Skeletal muscle tissue (tissue), 4 donors: Measurements from ENCODE around the gene FOXP1. TPM values are rescaled to one million over a fixed set of nuclear protein-coding genes. Genes with fewer than 3 reads are reported as not detected.

Experiments
- H3K27ac ChIP-seq: one replicate; pipeline ENCODE4 v1.7.0; 2013; ENCODE audit warnings: mild to moderate bottlenecking, low read depth, low read length, inconsistent platforms
- H3K27me3 ChIP-seq, 3 donors: one replicate each; pipeline ENCODE4 v1.7.0; 2013; ENCODE audit warnings: low read length in 3 of 3; ENCODE audit not compliant: control insufficient read depth in 3 of 3, insufficient read depth in 3 of 3
- H3K36me3 ChIP-seq, 3 donors: one replicate each; pipeline ENCODE4 v1.7.0; 2013; ENCODE audit warnings: low read length in 3 of 3; ENCODE audit not compliant: control insufficient read depth in 3 of 3, insufficient read depth in 3 of 3
- H3K4me1 ChIP-seq, 3 donors: one replicate each; pipeline ENCODE4 v1.7.0; 2013; ENCODE audit warnings: low read length in 3 of 3, mild to moderate bottlenecking in 3 of 3; ENCODE audit not compliant: control insufficient read depth in 3 of 3, insufficient read depth in 3 of 3
- H3K4me3 ChIP-seq, 3 donors: one replicate each; pipeline ENCODE4 v1.7.0; 2013; ENCODE audit warnings: low read length in 3 of 3
- H3K9ac ChIP-seq, 3 donors: one replicate each; pipeline ENCODE4 v1.7.0; 2013; ENCODE audit warnings: low read length in 3 of 3, mild to moderate bottlenecking in 3 of 3, moderate library complexity in 2 of 3, low read depth in 1 of 3
- H3K9me3 ChIP-seq, 3 donors: one replicate each; pipeline ENCODE4 v1.7.0; 2013; ENCODE audit warnings: low read length in 3 of 3; ENCODE audit not compliant: control insufficient read depth in 3 of 3
- total RNA-seq: library from RNA; depleted of rRNA; stranded (reverse); fragments of >200 nt; gene quantifications from one replicate; pipeline ENCODE4 v1.2.3, GENCODE V29; 2014
- donor health status: Osteomylitis.

FOXP1 gene
- total RNA-seq, 1 donor from 2014 or later: 36.0 TPM

DNA sequence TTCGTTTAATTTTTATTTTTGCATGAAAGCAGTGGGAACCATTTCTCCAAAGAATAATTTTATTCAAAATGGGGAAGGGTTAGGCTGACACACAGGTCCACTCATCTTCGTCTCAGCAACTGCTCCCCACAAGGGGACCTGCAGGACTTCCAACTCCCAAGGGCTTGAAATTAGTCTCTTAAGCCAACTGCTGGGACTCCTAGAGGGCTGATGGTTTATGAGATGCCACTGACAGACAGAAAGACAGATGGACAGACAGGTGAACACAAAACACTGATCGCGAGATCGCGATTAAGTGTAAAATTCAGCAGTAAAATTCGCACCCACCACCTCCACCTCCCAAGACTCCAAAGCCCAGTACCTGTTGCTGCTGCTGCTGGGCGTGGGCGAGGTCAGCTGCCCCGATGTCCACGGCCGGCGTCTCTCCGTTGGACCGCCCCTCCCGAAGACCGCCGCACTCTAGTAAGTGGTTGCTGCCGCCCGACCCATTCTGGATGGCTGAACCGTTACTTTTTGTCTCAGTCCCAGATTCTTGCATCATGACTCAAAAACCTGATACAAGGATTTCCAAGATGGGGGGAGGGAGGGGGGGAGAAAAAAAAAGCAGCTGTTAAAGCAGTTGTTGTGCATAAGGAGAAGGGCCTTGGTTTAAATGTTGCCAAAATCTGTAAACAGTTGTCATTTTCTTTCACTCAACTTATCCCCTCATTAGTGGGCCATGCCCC, 385.5 kb downstream of the FOXP1 start:
- Histone ChIP-seq H3K9me3 (no peaks in the 10 kb centered on the region), H3K4me3 (no peak overlapping the region), H3K27ac (no peak overlapping the region), H3K36me3 (no peaks in the 10 kb centered on the region), H3K4me1 (peaks cover 0 to 3% (median 0%) of the 10 kb centered on the region in 3 donors), H3K27me3 (no peaks in the 10 kb centered on the region), H3K9ac (no peak overlapping the region)

DNA sequence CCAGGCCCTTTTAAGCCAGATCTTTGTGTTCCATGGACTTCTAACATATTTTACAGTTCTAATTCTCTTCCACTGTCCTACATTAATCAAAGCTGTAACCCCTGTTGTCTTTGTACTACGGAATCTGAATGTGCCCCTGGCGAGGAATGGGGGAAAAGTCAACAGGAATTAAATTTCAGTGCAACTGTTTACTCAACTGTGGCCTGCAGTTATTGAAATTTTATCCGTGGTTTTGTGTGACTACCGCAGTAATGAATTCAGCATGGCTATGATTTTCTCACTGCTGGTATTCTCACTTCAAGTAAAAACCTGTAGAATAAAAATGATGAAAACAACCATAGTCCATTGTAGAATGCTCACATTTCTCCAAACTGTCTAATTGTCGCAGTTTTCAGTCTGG, 388.0 kb downstream of the FOXP1 start:
- Histone ChIP-seq H3K9ac (no peak overlapping the region), H3K9me3 (no peaks in the 10 kb centered on the region), H3K27ac (no peak overlapping the region), H3K4me3 (no peak overlapping the region), H3K4me1 (no peaks in the 10 kb centered on the region), H3K27me3 (no peaks in the 10 kb centered on the region), H3K36me3 (no peaks in the 10 kb centered on the region)

DNA sequence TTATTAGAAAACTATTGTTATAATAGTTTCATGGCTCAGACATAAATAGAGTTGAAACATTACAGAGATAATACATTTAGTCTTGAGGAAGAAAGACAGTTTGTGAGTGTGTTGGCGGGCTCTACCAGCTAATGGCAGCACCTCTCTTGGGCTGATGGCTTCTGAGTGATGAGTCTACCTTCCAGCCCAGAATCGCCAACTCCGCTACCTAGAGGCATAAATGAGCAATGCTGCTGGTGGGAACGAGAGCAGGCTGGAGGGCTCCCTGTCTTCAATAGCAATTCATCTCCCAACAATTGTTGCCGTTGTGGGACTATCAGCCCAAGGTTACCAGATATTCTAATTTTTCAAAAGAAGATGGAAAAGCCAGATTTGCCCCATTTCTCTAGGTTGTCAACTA, 388.7 kb downstream of the FOXP1 start:
- Histone ChIP-seq H3K36me3 (no peaks in the 10 kb centered on the region), H3K4me3 (no peak overlapping the region), H3K9ac (no peak overlapping the region), H3K27me3 (no peaks in the 10 kb centered on the region), H3K4me1 (no peaks in the 10 kb centered on the region), H3K27ac (no peak overlapping the region), H3K9me3 (no peaks in the 10 kb centered on the region)

DNA sequence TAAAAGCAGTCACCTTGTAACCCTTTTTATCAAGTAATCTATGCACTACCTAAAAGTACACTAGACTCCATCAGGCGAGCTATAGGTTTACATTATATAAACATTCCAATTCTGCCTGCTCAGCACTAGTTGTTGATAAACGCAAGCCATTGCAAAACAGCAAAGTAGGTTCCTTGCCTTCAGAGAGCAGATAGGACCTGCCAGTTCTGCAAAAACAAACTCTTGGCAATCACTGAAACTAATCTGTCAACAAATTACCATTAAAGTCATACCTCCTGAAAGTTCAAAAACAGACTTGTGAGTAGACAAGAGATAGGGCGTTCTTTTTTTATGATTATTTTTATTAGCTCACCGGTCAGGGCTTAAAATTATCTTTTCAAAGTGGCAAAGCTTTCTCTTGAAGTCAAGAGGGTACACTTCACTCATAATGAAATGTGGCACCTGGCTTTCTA, 392.5 kb downstream of the FOXP1 start:
- H3K9me3 ChIP-seq: no peaks in the 10 kb centered on the region
- H3K27me3 ChIP-seq: no peaks in the 10 kb centered on the region
- no peaks in the 10 kb centered on the region for H3K4me1 ChIP-seq
- H3K9ac ChIP-seq: no peak overlapping the region
- H3K27ac ChIP-seq: no peak overlapping the region
- no peak overlapping the region for H3K4me3 ChIP-seq
- no peaks in the 10 kb centered on the region for H3K36me3 ChIP-seq

GRCh38 chr3:71189480-71189879, 394.0 kb downstream of the FOXP1 start:
- no peak overlapping the region for H3K27ac ChIP-seq
- no peak overlapping the region for H3K9ac ChIP-seq
- H3K36me3 ChIP-seq: no peaks in the 10 kb centered on the region
- H3K9me3 ChIP-seq: no peaks in the 10 kb centered on the region
- no peak overlapping the region for H3K4me3 ChIP-seq
- H3K27me3 ChIP-seq: no peaks in the 10 kb centered on the region
- H3K4me1 ChIP-seq: no peaks in the 10 kb centered on the region

DNA sequence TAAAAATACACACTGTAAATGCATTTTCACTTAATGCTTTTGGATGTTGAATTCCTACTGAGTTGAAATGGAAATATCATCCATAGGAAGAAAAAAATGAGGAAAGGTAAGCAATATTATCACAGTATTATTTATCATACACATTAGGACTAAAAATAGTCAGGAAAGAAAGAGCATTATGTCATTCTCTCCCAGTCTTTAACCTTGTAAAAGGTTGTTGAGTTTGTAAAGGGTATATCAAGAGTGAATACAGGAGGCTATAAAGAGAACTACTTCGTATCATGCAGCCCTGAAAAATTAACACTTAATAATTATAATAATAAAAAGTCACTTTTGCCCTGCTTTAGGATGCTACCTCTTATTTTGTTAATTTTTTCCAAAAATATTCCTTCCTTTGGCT, 395.8 kb downstream of the FOXP1 start:
- Histone ChIP-seq H3K4me1 (peaks cover 0 to 2% (median 0%) of the 10 kb centered on the region in 3 donors), H3K9ac (no peak overlapping the region), H3K4me3 (no peak overlapping the region), H3K27ac (no peak overlapping the region), H3K36me3 (no peaks in the 10 kb centered on the region), H3K9me3 (no peaks in the 10 kb centered on the region), H3K27me3 (no peaks in the 10 kb centered on the region)

- Histone ChIP-seq H3K4me3 (no peak overlapping the region), H3K36me3 (no peaks in the 10 kb centered on the region), H3K27ac (no peak overlapping the region), H3K9ac (no peak overlapping the region), H3K9me3 (no peaks in the 10 kb centered on the region), H3K27me3 (no peaks in the 10 kb centered on the region), H3K4me1 (peaks cover 0 to 2% (median 0%) of the 10 kb centered on the region in 3 donors)
These were observed 396.7 kb downstream of the FOXP1 start for GRCh38 chr3:71186801-71187200.

DNA sequence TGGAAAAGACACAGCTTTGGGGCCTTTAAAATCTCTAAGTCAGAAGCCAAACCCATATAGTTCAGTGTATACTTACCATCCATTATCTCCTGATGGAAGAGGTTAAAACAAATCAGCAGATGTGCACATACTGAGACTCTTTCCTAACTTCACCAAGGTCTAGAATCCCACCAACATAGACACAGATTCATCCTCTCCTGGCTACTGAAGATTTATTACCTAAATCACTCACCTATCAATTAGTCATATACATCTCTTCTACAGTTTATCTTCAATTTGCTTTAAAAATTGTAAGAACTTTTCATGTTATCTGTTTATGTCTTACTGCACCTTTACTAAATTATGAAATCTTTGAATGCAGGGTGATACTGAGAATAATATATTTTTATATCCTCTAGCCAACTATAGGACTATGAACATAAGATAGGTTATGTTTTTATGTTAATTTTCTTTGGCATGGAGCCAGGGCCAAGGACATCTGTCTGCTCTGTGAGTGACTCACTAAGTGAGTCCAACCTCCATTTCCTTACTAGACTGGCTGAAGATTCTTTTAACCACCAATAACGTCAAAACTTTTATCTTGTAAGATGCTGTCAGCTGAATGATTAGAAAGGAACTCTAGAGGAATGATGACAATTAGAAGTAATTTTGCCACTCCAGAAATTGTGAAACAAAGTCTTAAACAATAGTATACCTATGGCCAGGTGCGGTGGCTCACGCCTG, 397.6 kb downstream of the FOXP1 start:
- H3K9ac ChIP-seq: no peak overlapping the region
- H3K4me3 ChIP-seq: no peak overlapping the region
- H3K9me3 ChIP-seq: no peaks in the 10 kb centered on the region
- H3K36me3 ChIP-seq: no peaks in the 10 kb centered on the region
- peaks cover 0 to 2% (median 0%) of the 10 kb centered on the region in 3 donors for H3K4me1 ChIP-seq
- H3K27ac ChIP-seq: no peak overlapping the region
- H3K27me3 ChIP-seq: no peaks in the 10 kb centered on the region

GRCh38 chr3:71184252-71184651, 399.3 kb downstream of the FOXP1 start:
- Histone ChIP-seq H3K9ac (no peak overlapping the region), H3K4me1 (peaks cover 0 to 2% (median 0%) of the 10 kb centered on the region in 3 donors), H3K27ac (no peak overlapping the region), H3K27me3 (no peaks in the 10 kb centered on the region), H3K4me3 (no peak overlapping the region), H3K9me3 (no peaks in the 10 kb centered on the region), H3K36me3 (no peaks in the 10 kb centered on the region)

- Histone ChIP-seq H3K9ac (no peak overlapping the region), H3K4me1 (peaks cover 0 to 2% (median 0%) of the 10 kb centered on the region in 3 donors), H3K27ac (no peak overlapping the region), H3K36me3 (no peaks in the 10 kb centered on the region), H3K27me3 (no peaks in the 10 kb centered on the region), H3K4me3 (no peak overlapping the region), H3K9me3 (no peaks in the 10 kb centered on the region)
These were observed 400.0 kb downstream of the FOXP1 start for GRCh38 chr3:71183549-71183948.
